GM21528 (cell line): Measurements from ENCODE around the gene RIN3.
A peak's percentile ranks its signal among the peaks of the same experiment; 100 is the strongest.
"Not testable (repeated sequence)": the region's sequence is repeated elsewhere in the genome, so short reads cannot be mapped to it uniquely, and the experiment has no call there.

Experiments used
- ATAC-seq: cut with Tn5 transposase; IDR thresholded peaks from one replicate; pipeline ENCODE4 v1.9.1; 2021; ENCODE audit warnings: mild to moderate bottlenecking, moderate library complexity; ENCODE audit not compliant: unreplicated experiment, low FRiP score

Gene RIN3

DNA sequence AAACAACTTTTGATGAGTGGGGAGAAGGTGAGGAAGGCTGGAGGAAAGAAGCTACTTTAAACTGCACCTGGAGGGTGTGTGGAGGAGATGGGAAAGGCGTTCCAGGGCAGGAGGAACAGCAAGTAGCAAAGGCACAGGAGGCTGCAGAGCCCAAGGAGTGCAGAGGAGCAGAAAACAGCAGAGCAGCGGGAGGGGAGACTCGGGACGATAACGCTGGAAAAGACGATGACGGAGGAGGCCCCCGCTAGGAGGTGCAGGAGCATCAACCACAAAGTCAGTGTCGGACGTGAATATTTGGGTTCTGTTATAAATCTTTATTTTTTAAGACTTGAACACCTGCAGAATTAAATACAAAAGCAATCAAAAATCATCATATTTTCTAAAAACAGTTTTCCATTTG lies 189.9 kb downstream of the RIN3 start:
- no peak for ATAC-seq

DNA sequence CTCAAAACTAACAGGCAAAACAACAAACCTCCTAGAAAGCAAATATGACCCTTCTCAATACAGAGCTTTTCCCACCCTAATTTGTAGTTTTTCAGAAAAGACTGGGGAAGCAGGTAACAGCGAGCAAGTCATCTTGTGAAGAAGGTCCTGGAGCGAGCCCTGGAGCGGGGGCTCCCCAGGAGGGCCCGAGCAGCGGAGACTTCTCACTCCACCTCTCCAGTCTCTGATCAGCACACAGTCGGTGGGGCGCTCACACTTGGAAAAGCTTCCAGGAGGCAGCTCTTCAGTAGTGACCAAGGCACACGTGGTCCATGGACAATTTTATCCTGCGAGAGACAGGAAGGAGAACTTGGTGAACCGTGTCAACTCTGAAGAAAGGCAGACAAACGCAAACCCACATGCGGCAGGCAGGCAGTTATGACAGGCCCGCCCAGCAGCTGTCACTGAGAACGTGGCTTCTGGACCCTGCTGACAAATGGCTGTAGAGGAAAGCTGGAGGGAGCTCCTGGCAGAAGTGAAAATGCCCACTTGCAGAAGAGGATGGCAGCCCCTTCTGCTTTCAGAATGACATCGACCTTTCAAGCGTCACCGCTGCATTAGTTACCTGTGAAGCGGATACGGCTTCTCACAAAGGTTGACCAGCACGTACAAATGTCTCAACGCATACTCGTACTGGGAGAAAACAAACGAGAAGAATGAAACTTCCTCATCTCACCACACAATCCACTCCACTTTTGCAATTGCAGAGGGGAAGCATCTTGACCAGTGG lies 190.6 kb downstream of the RIN3 start:
- peak; percentile 93 for ATAC-seq

GRCh38 chr14:92704821-92705220 lies 191.2 kb downstream of the RIN3 start:
- ATAC-seq, result no peak

- no peak for ATAC-seq
Observed at GRCh38 chr14:92706386-92706785, 192.8 kb downstream of the RIN3 start.

GRCh38 chr14:92709340-92710000 lies 195.9 kb downstream of the RIN3 start:
- no peak for ATAC-seq

DNA sequence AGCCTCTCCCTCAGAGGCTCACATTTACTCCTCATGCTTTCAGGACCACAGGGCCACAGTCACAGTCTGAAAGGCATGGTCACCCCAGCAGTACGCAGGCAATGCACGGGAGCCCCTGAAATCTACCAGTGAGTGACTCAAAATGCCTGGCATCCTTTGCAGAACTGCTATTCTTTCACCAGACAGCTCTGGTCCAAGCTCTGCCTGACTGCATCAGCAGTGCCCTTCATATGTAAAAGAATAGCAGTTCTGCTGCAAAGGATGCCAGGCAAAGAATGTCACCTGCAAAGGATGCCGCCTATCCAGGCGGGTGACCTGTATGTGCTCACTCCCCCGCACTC lies 196.4 kb downstream of the RIN3 start:
- ATAC-seq, result no peak

DNA sequence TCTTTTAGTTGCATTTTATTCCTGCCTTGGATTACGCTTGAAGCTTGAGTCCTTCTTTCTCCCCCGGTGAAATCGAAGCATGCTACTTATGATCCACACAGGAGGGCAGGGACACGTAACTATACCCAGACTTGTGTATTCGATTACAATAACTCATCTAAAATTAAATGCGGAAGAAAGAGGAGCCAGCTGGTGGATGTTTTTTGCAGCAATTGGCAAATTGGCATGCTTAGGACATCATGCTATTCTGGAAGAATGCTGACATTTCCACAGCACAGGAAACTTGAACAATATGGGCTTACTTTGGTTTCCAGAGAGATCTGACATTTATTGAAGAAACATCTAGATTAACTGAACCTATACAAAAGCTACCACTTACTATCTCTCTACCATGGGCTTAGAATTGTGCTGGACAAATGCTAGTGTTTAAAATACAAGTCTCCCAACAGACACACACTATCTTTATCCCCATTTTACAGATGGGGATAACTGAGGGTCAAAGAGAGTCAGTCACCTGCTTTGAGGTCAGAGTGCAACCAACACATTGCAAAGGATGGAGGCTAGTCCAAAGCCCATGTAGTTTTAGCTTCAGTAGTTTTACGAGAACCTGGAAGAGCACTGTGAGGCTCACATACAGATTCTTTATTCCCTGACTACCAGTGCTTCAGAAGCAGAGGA lies 198.5 kb downstream of the RIN3 start:
- no peak for ATAC-seq

GRCh38 chr14:92712654-92713051 lies 199.1 kb downstream of the RIN3 start:
- ATAC-seq, result no peak

- not testable (repeated sequence) for ATAC-seq
Observed at GRCh38 chr14:92714739-92715307, 201.2 kb downstream of the RIN3 start.

DNA sequence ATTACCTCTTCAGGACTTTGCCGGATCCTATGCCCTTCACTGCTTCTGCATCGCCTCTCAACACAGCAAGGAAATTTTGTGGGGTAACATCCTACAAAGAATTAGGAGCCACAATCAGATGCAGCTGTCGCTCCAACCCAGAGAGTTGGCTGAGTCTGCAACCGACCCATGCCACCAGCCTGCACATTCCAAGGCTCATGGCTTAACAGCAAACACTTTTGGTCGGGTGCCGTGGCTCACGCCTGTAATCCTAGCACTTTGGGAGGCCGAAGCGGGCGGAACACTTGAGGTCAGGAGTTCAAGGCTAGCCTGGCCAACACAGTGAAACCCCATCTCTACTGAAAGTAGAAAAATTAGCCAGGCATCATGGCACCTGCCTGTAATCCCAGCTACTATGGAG lies 202.6 kb downstream of the RIN3 start:
- no peak for ATAC-seq

GRCh38 chr14:92717571-92718042 lies 204.0 kb downstream of the RIN3 start:
- ATAC-seq, result no peak

DNA sequence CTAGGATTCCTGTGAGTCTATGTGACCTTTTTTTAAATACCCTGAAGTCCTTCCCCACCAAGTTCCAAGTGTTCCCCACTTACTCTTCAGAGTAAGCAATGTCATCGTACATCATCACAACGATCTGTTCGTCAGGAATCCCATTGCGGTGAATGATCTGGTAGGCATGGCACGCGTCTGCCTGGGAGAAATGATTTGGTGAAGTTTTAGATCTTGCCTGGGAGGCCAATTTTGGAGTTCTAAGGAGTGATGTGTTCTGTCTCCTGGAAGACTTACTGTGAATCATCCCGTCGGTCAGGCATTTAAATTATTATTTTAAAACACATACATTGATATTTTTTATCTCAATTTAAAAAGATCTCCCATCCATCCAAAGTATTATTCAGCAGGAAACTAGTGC lies 205.1 kb downstream of the RIN3 start:
- no peak for ATAC-seq

DNA sequence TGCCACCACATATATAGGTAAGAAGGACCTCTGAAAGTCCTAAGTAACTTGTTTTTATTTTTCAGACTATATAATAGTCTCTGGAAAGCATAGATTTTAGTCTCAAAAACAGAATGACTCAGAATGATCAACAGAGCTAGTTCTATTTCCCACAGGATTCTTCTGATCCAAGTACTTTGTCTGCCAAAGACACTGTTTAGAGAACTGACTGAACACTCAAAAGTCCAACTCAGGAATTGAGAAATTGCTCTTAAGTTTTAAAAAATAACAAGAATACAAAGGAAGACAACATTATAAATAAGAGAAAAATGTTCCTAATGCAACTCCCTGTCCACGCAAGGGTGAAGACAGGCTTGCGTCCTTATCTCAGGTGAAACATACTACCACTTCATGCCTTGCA lies 205.8 kb downstream of the RIN3 start:
- ATAC-seq, result no peak

DNA sequence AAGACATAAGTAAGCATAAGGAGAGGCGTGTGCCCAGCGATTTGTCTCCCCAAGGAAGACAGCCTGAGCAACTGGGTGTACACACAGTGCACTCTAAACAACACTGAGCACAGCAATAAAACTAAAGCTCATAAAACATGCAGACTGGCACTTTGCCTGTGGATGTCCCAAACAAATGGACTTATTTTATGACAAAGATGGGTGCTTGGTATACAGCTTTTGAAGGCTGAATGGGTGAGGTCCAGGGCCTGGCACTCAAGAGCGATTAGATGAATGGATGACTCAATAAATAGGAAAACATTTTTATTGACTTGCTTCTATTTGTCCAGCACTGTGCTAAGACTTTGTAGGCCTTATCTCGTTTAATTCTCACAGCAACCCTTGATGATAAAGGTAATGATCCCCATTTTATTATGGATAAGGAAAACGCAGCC lies 206.3 kb downstream of the RIN3 start:
- ATAC-seq, result no peak

DNA sequence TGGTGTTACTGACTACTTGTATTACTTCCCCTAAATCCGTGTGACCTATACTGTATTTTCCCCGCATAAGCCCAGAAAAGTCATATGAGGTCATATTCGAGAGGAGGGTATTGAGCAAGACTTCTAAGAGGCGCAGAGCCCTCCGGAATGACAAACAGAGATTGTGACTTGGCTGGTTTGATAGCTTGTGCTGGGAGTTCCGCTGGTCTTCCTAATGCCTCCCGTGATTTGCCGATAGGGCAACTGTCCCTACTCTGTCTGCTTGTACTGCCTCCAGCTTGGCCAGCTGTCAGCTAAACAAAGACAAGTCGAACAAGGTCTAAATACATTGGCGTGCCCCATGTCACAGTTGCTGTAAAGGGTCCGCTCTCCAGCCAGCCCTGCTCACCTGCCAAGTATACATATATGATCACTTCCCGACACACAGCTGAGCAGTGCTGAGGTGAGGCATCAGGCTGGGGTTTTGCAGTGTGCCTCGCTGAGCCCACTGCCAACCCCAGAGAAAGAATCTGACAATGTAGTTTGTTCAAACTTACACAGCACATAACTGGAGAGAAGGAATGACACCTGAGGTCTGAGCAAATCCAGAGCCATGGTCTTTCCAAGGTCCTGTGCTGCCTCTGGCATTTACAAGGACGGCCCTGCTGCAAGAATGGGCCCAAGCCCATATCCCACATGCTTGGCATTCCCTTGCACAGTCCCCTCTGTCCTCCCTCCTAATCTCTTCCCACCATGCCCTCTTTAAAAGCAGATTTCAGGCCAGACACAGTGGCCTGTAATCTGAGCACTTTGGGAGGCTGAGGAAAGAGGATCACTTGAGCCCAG lies 211.1 kb downstream of the RIN3 start:
- no peak for ATAC-seq

- no peak for ATAC-seq
Observed at GRCh38 chr14:92726135-92726932, 212.8 kb downstream of the RIN3 start.

GRCh38 chr14:92726933-92727262 lies 213.3 kb downstream of the RIN3 start:
- no peak for ATAC-seq

GRCh38 chr14:92728759-92729364 lies 215.3 kb downstream of the RIN3 start:
- ATAC-seq, result no peak

GRCh38 chr14:92729634-92730358 lies 216.2 kb downstream of the RIN3 start:
- ATAC-seq, result peak; percentile 65
